IgD-negative memory B cell (primary cell): Measurements from ENCODE around the gene RBBP8NL. TPM values are rescaled to one million over a fixed set of nuclear protein-coding genes. Genes with fewer than 3 reads are reported as not detected.

Source experiments
- H3K27ac Mint-ChIP-seq, 3 donors: one replicate each; pipeline ENCODE4 v1.8.0; 2020 to 2022; ENCODE audit warnings: mild to moderate bottlenecking in 3 of 3, mixed read lengths in 3 of 3, moderate library complexity in 1 of 3
- H3K27me3 Mint-ChIP-seq: one replicate; pipeline ENCODE4 v1.8.0; 2021; ENCODE audit warnings: mixed read lengths
- H3K36me3 Mint-ChIP-seq: one replicate; pipeline ENCODE4 v1.8.0; 2020; ENCODE audit warnings: mild to moderate bottlenecking, mixed read lengths
- H3K4me1 Mint-ChIP-seq, 3 donors: one replicate each; pipeline ENCODE4 v1.8.0; 2020 to 2022; ENCODE audit warnings: mixed read lengths in 3 of 3, mild to moderate bottlenecking in 1 of 3
- H3K4me3 Mint-ChIP-seq, 4 donors: one replicate each; pipeline ENCODE4 v1.8.0; 2020 to 2022; ENCODE audit warnings: mild to moderate bottlenecking in 4 of 4, mixed read lengths in 4 of 4, moderate library complexity in 3 of 4
- H3K9me3 Mint-ChIP-seq, 3 donors: one replicate each; pipeline ENCODE4 v1.8.0; 2020 to 2021; ENCODE audit warnings: mixed read lengths in 3 of 3, mild to moderate bottlenecking in 1 of 3
- polyA plus RNA-seq: library from polyadenylated mRNA; unstranded; fragments of 300-500 nt; fragmentation: Illumina TruSeq; gene quantifications from one replicate; pipeline ENCODE4 v1.2.3, GENCODE V29; 2021

RBBP8NL gene
- polyA plus RNA-seq, 1 donor from 2014 or later: not detected

DNA sequence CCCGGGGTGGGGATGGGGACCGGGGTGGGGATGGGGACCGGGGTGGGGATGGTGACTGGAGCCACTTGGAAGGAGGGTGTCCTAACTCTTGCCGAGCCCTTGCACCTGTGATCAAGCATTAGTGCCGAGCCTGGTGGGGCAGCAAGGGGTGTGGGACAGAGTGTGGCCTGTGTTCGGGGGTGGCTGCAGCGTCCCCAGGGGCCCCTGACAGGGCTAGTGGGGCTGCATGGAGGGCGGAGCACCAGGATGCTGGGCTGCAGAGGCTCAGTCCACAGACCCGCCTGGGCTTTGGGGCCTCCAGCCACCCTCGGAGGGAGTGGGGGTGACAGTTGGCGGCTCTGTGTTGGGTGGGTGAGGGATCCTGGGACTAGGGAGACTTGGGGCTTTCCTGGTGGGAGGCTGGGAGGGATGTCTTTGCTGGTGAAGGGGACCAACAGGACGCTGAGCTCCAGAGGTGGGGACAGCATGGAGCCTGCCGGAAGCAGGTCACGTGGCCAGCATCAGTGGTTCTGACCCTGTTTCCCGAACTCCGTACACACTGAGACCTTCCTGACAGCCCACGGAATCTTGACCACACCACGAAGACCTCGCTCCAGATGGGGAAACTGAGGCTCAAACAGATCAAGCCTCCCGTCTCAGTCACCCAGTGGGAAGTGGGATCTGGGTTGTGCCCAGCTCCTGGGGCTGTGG, 4.6 kb downstream of the RBBP8NL start:
- no peak overlapping the region for H3K4me3 Mint-ChIP-seq
- no peaks in the 10 kb centered on the region for H3K36me3 Mint-ChIP-seq

DNA sequence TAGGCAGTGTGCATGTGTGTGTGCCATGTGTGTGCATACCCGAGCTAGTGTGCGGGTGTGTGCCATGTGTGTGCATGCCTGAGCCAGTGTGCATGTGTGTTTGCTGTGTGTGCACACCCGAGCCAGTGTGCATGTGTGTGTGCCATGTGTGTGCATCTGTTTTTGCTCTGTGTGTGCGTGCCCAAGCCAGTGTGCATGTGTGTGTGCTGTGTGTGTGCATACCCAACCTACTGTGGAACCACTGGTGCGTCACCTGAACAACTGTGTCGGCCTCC, 5.7 kb downstream of the RBBP8NL start:
- H3K27me3 Mint-ChIP-seq: peaks cover 3% of the 10 kb centered on the region
- H3K36me3 Mint-ChIP-seq: no peaks in the 10 kb centered on the region
- peak overlapping the region in 1 of 3 donors; percentile 39 for H3K27ac Mint-ChIP-seq
- H3K9me3 Mint-ChIP-seq: no peaks in the 10 kb centered on the region
- no peak overlapping the region for H3K4me3 Mint-ChIP-seq
- peaks cover 0 to 2% (median 0%) of the 10 kb centered on the region in 3 donors for H3K4me1 Mint-ChIP-seq

More for the DNA sequence above, 4.6 kb downstream of the RBBP8NL start:
- H3K27ac Mint-ChIP-seq: no peak overlapping the region
- no peaks in the 10 kb centered on the region for H3K9me3 Mint-ChIP-seq
- H3K27me3 Mint-ChIP-seq: peaks cover 3% of the 10 kb centered on the region
- H3K4me1 Mint-ChIP-seq: peaks cover 0 to 2% (median 0%) of the 10 kb centered on the region in 3 donors

DNA sequence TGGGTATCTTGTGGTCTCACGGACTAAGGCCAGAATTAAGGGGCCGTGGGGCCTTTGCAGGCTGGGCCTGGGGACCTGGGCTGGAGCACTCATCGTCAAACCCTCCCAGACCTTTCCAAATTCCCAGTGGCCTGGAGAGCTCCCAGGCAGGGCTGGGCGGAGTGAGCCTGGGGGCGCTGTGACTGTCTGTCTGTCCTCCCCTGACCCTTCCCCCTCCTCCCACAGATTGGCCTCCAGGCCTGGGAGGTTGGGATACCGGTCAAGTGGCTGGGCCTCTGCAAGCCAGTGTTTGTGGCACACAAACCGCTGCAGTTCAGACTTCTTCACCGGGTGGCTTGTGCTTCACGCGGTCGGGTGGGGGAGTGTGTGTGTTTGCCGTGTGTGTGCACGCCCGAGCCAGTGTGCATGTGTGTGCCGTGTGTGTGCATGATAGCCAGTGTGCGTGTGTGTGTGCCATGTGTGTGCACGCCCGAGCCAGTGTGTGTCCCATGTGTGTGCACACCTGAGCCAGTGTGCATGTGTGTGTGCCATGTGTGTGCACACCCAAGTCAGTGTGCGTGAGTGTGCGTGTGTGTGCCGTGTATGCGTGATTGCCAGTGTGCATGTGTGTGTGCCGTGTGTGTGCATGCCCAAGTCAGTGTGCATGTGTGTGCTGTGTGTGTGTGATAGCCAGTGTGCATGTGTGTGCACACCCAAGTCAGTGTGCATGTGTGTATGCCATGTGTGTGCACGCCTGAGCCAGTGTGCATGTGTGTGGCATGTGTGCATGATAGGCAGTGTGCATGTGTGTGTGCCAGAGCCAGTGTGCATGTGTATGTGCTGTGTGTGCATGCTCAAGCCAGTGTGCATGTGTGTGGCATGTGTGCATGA, 6.3 kb downstream of the RBBP8NL start:
- Mint-ChIP-seq H3K9me3 (no peaks in the 10 kb centered on the region), H3K27me3 (peaks cover 3% of the 10 kb centered on the region), H3K27ac (no peak overlapping the region), H3K4me3 (no peak overlapping the region), H3K4me1 (peaks cover 0 to 2% (median 0%) of the 10 kb centered on the region in 3 donors), H3K36me3 (no peaks in the 10 kb centered on the region)

DNA sequence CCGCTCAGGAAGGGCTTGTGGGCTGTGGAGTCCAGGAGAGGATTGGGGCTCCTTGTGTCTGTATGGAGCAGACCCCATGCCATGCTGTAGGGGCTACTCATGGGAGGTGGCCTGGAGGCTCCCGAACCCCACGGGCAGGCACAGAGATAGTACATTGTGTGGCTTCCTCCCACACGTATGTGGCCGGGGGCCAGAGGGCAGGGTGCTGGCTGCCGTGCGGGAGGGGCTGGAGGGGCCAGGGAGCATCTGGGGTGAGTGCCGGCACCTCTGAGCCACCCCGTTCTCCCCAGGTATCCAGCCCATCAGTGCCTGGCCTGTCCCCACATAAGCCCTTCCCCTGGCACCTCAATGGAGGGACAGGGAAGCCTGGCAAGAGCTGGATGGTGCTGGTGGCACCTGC, 7.6 kb downstream of the RBBP8NL start:
- no peaks in the 10 kb centered on the region for H3K36me3 Mint-ChIP-seq
- H3K27me3 Mint-ChIP-seq: peaks cover 3% of the 10 kb centered on the region
- H3K4me3 Mint-ChIP-seq: no peak overlapping the region
- H3K4me1 Mint-ChIP-seq: peaks cover 0 to 2% (median 0%) of the 10 kb centered on the region in 3 donors
- no peaks in the 10 kb centered on the region for H3K9me3 Mint-ChIP-seq
- no peak overlapping the region for H3K27ac Mint-ChIP-seq

DNA sequence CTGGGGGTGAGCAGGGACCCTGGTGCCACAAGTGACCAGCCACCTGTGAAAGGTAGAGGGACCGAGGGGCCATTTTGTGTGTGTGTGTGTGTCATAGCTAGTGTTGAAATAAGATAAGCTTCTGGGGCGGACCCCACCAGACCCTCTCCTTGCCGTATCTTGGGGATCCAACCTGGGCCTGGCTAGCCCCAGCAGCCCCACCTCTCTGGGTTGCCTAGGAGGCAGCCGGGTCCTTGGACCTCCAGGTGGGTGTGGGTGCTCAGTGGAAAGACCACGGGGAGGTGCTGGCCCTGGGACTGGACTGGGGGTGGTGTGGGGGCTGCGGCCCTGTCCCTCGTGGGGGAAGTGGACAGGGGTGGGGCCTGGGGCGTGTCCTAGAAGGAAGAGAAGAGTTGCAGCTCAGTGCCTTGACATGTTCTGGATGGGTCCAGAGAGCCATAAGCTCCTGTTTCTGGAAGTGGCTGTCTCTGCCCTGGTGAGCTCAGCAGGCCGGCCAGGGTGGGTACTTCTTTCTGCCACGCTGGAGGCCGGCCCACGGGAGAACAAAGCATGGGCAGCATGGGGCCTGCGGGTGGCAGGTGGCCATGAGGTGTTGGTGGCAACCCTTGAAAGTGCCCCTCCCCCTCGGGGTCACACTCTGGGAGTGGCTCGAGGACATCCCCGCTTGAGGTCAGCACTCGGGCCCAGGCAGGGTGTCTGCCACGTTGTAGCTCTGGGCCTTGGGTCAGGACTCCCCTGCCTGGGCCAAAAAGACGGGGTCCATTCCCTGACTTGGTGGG, 8.4 kb downstream of the RBBP8NL start:
- H3K9me3 Mint-ChIP-seq: no peaks in the 10 kb centered on the region
- H3K36me3 Mint-ChIP-seq: no peaks in the 10 kb centered on the region
- peaks cover 3% of the 10 kb centered on the region for H3K27me3 Mint-ChIP-seq
- H3K4me3 Mint-ChIP-seq: peak overlapping the region in 1 of 4 donors; percentile 54
- H3K27ac Mint-ChIP-seq: no peak overlapping the region
- peaks cover 0 to 2% (median 0%) of the 10 kb centered on the region in 3 donors for H3K4me1 Mint-ChIP-seq

DNA sequence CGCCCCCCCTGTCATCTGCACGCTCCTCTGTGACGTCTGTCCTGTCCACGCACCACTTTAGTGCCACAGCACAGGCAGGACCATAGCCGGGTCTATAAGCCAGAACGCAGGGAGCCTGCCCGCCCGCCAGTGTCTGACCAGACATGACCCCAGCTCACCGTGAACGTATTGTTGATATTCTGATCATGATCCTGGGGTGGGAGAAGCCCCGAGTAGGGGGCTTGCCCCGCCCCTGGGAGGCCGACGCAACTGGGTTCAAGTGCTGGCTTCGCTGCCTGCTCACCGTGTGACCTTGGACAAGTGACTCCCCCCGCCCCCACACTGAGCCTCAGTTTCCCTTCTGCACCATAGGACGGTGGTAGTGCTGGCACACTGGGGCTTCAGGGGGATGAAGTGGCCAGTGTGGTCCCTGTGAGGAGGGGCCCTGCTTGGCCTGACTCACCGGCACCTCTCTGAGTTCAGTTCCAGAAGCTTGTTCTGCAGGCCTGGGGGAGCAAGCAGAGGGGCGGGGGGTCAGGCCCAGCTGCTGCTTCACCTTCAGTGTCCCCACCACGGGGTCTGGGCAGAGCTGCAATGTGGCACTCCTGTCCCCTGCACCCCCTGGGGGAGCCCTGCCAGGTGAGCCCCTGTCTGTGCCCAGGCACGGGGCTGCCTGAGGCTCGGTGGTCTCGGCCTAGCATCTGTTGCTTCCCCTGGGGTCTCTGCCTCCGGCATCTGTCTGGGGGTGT, 9.2 kb downstream of the RBBP8NL start:
- Mint-ChIP-seq H3K27ac (no peak overlapping the region), H3K36me3 (no peaks in the 10 kb centered on the region), H3K4me1 (peaks cover 0 to 2% (median 0%) of the 10 kb centered on the region in 3 donors), H3K9me3 (no peaks in the 10 kb centered on the region), H3K27me3 (no peaks in the 10 kb centered on the region), H3K4me3 (peak overlapping the region in 1 of 4 donors; percentile 54)

DNA sequence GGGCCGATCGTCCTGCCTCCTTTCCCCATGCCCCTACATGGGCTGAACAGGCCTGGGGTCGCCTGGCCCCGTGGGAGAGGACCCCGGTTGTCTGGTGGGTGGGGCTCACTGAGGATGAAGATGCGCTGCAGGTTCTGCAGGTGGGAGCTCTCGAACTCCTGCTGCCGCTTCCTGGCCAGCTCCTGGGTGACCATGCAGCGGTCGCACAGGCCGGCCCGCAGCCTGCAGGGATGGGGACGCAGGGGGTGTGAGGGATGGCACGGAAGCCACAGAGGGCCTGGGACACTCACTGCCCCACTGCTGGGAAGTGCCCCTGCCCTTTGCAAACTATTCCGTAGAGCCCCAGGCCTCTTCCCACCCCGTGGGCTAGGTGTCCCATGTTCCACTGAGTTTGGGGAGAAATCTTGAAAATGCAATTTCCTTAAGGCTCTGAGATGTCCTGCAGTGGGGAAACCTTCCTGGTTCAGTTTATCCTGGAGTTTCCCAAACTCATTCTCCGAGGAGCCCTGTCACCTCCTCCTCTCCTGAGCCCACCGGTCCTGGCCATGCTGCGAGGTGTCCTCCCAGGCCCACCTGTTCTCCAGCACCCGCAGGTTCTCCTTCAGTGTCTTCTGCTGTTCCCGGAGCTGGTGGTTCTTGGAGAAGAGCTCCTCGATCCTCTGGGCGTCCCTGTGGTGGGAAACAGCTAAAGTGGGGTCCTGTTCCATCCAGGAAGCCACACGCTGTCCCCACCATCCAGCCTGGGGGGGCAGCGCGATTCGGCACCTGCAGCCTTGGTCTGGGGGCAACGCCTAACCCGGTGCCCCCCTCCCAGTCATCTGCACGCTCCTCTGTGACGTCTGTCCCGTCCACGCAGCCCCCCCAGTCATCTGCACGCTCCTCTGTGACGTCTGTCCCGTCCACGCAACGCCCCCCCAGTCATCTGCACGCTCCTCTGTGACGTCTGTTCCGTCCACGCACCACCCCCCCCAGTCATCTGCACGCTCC, 10.4 kb downstream of the RBBP8NL start:
- no peaks in the 10 kb centered on the region for H3K36me3 Mint-ChIP-seq
- peak overlapping the region in 1 of 4 donors; percentile 57 for H3K4me3 Mint-ChIP-seq
- H3K9me3 Mint-ChIP-seq: no peaks in the 10 kb centered on the region
- H3K27me3 Mint-ChIP-seq: no peaks in the 10 kb centered on the region
- peaks cover 0 to 2% (median 0%) of the 10 kb centered on the region in 3 donors for H3K4me1 Mint-ChIP-seq
- H3K27ac Mint-ChIP-seq: peak overlapping the region in 1 of 3 donors; percentile 31

DNA sequence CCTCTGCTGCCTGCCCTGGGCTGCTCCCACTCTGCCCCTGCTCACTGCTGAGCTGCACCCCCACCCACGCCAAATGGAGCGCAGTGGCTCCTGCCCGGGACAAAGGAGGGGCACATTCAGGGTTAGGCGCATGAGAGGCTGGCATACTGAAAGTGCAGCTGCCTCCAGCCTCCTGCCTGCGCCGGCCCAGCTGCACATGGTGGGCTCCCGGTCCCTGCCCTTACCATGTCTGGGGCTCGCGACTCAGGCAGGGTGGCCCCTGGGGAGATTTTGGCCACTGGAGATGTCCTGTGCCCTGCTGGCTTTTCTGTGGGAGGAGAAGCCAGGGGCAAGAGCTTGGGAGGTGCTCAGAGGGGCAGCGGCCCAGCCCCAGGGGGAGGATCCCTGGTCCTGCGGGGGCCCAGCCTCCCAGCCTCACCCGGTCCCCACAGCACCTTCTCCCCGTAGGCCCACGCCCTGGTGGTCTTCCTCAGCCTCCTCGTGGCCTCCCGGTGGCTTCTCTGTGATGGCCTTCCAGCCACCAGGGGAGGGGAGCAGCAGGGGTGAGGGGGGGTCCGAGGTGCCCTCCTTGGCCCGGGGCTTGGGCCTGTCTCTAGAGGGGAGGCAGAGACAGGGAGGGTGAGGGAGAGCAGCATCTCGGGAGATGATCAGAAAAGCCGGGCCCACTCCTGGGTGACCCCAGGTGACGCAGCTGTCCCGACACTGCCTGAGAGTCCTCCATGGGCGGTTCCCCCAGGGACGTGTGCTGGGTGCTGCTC, 11.8 kb downstream of the RBBP8NL start:
- peaks cover 0 to 2% (median 0%) of the 10 kb centered on the region in 3 donors for H3K4me1 Mint-ChIP-seq
- no peak overlapping the region for H3K4me3 Mint-ChIP-seq
- H3K9me3 Mint-ChIP-seq: no peaks in the 10 kb centered on the region
- H3K27ac Mint-ChIP-seq: no peak overlapping the region
- no peaks in the 10 kb centered on the region for H3K36me3 Mint-ChIP-seq
- H3K27me3 Mint-ChIP-seq: no peaks in the 10 kb centered on the region

DNA sequence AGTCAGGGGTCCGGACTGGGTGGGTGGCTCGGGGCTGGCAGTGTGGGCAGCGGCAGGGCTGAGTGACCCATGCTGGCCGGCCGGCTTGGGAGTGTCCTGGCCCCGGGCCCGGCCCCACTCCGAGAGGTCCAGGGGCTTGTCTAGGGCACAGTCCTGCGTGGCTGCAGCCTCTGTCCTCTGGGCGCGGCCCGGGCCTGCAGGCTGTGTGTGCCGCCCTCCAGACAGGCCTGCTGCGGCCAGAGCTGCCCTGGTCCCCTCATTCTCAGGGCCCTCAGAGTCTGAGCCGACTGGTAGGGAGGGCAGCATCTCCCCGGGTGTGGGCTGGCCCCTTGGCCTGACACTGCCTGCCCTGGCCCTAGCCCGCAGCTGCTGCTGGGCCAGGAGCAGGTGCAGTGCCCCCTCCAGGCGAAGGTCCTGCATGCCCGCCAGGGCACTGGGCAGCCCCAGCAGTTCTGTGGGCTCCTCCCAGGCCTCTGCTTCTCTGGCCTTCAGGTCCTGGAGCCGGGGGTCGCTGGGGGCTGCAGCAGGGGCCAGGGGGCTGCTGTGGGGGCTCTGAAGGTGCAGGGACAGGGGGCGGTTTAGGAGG, 13.3 kb downstream of the RBBP8NL start:
- peaks cover 0 to 7% (median 0%) of the 10 kb centered on the region in 3 donors for H3K4me1 Mint-ChIP-seq
- H3K27me3 Mint-ChIP-seq: peaks cover 3% of the 10 kb centered on the region
- no peaks in the 10 kb centered on the region for H3K36me3 Mint-ChIP-seq
- no peaks in the 10 kb centered on the region for H3K9me3 Mint-ChIP-seq
- H3K27ac Mint-ChIP-seq: no peak overlapping the region
- H3K4me3 Mint-ChIP-seq: no peak overlapping the region

DNA sequence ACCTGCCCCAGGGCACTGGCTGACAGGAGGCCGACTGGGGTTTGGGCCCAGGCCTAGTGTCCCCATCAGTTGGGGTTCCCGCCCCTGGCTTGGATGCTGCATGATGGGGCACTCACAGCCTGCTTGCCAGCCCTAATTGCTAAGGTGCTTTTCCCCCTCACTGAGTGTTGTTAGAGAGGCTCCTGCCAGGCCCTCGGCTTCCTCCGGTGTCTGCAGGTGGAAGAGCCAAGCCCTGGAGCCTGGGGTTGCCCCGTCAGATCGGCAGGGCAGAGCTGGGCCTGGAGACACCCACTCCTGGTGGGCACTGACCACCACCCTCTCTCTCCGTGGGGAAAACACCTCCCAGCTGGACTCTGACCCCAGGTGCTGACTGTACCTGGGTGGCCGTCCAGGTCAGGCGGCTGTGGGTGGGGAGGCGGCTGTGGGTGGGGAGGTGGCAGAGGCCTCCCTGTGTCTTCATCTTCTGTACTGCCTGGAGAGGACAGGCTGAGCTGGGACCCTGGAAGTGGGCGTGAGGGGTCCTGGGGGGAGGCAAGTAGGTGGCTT, 14.2 kb downstream of the RBBP8NL start:
- no peaks in the 10 kb centered on the region for H3K36me3 Mint-ChIP-seq
- no peak overlapping the region for H3K27ac Mint-ChIP-seq
- peaks cover 3% of the 10 kb centered on the region for H3K27me3 Mint-ChIP-seq
- H3K4me1 Mint-ChIP-seq: peaks cover 0 to 7% (median 0%) of the 10 kb centered on the region in 3 donors
- no peaks in the 10 kb centered on the region for H3K9me3 Mint-ChIP-seq
- H3K4me3 Mint-ChIP-seq: no peak overlapping the region

DNA sequence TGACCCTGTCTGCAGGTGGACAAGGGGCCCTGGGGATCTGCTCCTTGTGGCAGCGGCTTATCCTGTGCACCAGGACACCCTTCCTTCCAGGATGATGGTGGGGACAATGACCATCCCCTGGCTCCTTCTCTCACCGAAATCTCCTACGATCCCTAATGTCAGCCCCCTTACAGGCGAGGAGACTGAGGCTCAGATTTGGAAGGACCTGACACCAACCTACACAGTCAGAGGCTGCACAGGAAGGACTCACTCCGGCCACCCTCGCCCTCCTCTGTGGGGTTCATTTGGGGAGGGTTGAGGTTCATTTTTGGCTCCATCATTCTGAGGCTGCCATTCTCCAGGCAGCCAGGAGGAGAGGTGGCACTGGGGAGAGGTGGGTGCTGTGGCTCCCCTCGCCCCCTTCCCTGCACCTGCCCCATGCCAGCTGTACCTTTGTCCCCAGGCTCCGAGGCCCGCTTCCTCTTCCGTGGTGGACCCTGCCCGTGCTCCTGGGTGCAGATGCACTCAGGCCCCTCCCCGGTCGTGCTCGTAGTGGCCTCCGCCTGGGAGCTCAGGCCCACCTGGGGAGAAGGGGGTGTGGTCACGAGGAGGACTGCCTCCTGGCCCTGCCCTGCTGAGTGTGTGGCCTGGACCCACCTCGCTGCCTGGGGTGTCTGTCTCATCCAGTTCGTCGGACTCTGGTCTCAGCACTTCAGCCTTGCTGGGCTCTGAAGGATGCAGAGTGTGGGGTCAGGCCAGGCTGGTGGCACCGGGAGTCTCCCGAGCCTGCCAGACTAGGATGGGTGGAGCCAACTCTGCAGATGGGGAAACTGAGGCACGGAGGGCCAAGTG, 14.9 kb downstream of the RBBP8NL start:
- peak overlapping the region in 1 of 4 donors; percentile 12 for H3K4me3 Mint-ChIP-seq
- no peak overlapping the region for H3K27ac Mint-ChIP-seq
- no peaks in the 10 kb centered on the region for H3K36me3 Mint-ChIP-seq
- peaks cover 3% of the 10 kb centered on the region for H3K27me3 Mint-ChIP-seq
- no peaks in the 10 kb centered on the region for H3K9me3 Mint-ChIP-seq
- H3K4me1 Mint-ChIP-seq: peaks cover 0 to 9% (median 4%) of the 10 kb centered on the region in 3 donors
